22Rv1 (cell line): ENCODE results near the gene KANSL1.

Experiments
- H3K27ac ChIP-seq: fragments of 450-650 bp; 2 replicates; pipeline ENCODE4 v1.5.1; 2017
- CTCF ChIP-seq: fragments of 450-650 bp; IDR thresholded peaks from 2 replicates; pipeline ENCODE4 v1.5.1; 2017; ENCODE audit warnings: mild to moderate bottlenecking
- ZFX ChIP-seq: fragments of 450-650 bp; IDR thresholded peaks from 2 replicates; pipeline ENCODE4 v1.6.1; 2017; ENCODE audit warnings: antibody characterized with exemption, borderline replicate concordance

Gene KANSL1

DNA sequence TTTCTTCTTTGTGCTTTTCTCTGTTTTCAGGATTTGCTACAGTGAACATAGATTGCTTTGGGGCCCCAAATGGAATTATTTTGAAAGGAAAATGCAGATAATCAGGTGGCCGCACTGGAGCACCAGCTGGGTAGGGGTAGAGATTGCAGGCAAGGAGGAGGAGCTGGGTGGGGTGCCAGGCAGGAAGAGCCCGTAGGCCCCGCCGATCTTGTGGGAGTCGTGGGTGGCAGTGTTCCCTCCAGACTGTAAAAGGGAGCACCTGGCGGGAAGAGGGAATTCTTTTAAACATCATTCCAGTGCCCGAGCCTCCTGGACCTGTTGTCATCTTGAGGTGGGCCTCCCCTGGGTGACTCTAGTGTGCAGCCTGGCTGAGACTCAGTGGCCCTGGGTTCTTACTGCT lies 192.9 kb downstream of the KANSL1 start:
- no peak overlapping the region for H3K27ac ChIP-seq
- TF ChIP-seq ZFX (no peak), CTCF (no peak)

DNA sequence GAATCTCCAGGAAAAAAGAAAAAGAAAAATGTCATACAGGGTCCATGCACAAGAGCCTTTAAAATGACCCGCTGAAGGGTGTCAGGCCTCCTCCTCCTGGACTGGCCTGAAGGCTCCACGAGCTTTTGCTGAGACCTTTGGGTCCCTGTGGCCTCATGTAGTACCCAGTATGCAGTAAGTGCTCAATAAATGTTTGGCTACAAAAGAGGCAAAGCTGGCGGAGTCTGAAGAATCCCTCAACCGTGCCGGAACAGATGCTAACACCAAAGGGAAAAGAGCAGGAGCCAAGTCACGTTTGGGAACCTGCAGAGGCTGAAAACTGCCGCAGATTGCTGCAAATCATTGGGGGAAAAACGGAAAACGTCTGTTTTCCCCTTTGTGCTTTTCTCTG lies 193.3 kb downstream of the KANSL1 start:
- H3K27ac ChIP-seq, result no peak overlapping the region
- TF ChIP-seq ZFX (no peak), CTCF (no peak)

DNA sequence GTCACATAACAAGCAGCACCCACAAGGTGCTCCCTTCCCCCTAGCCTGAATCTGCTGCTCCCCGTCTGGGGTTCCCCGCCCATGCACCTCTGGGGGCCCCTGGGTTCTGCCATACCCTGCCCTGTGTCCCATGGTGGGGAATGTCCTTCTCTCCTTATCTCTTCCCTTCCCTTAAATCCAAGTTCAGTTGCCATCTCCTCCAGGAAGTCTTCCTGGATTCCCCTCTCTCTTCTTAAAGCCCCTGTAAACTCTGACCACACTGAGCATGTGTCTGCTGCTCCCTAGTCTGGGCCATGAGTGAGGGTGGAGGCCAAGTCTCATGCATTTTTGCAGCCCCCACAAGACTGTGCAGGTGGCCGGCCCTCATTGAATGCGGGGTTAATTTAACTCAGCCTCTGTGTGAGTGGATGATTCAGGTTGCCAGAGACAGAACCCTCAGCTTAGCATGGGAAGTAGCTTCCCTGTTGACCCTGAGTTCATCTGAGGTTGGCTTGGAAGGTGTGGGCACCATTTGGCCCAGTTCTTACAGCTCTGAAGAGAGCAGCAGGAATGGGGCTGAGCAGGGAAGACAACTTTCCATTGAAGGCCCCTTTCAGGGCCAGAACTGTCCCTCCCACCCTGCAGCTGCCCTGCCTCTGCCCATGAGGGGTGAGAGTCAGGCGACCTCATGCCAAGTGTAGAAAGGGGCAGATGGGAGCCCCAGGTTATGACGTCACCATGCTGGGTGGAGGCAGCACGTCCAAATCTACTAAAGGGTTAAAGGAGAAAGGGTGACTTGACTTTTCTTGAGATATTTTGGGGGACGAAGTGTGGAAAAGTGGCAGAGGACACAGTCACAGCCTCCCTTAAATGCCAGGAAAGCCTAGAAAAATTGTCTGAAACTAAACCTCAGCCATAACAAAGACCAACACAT lies 194.0 kb downstream of the KANSL1 start, which contains the start of gene STH:
STH (plus strand) TSS at position 264 of the 913 bp plus-strand sequence; CDS start at position 294, 30 bp downstream.
- H3K27ac ChIP-seq, result no peak within 1 kb of the TSS

GRCh38 chr17:45997624-45998023 lies 195.6 kb downstream of the KANSL1 start:
- TF ChIP-seq ZFX (no peak), CTCF (no peak)
- H3K27ac ChIP-seq, result no peak overlapping the region

More for the DNA sequence above, 194.0 kb downstream of the KANSL1 start, which contains the start of gene STH:
- no peak for TF ChIP-seq CTCF

DNA sequence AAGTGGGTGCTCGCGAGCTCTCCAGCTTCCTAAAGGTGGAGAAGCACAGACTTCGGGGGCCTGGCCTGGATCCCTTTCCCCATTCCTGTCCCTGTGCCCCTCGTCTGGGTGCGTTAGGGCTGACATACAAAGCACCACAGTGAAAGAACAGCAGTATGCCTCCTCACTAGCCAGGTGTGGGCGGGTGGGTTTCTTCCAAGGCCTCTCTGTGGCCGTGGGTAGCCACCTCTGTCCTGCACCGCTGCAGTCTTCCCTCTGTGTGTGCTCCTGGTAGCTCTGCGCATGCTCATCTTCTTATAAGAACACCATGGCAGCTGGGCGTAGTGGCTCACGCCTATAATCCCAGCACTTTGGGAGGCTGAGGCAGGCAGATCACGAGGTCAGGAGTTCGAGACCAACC lies 196.1 kb downstream of the KANSL1 start:
- TF ChIP-seq ZFX (no peak), CTCF (no peak)
- H3K27ac ChIP-seq, result no peak overlapping the region

DNA sequence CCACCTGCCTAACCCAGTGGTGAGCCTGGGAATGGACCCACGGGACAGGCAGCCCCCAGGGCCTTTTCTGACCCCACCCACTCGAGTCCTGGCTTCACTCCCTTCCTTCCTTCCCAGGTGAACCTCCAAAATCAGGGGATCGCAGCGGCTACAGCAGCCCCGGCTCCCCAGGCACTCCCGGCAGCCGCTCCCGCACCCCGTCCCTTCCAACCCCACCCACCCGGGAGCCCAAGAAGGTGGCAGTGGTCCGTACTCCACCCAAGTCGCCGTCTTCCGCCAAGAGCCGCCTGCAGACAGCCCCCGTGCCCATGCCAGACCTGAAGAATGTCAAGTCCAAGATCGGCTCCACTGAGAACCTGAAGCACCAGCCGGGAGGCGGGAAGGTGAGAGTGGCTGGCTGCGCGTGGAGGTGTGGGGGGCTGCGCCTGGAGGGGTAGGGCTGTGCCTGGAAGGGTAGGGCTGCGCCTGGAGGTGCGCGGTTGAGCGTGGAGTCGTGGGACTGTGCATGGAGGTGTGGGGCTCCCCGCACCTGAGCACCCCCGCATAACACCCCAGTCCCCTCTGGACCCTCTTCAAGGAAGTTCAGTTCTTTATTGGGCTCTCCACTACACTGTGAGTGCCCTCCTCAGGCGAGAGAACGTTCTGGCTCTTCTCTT lies 196.8 kb downstream of the KANSL1 start:
- no peak overlapping the region for H3K27ac ChIP-seq
- TF ChIP-seq CTCF (no peak), ZFX (no peak)
